NCI-H1417 (cell line): ENCODE data around the gene SLC16A4.
"Not testable (repeated sequence)": the region's sequence is repeated elsewhere in the genome, so short reads cannot be mapped to it uniquely, and the experiment has no call there.

Experiments
- DNase-seq, 3 experiments: peaks; one replicate each; lab custom pipeline; 2025; lab: John Stamatoyannopoulos, UW

Gene SLC16A4

DNA sequence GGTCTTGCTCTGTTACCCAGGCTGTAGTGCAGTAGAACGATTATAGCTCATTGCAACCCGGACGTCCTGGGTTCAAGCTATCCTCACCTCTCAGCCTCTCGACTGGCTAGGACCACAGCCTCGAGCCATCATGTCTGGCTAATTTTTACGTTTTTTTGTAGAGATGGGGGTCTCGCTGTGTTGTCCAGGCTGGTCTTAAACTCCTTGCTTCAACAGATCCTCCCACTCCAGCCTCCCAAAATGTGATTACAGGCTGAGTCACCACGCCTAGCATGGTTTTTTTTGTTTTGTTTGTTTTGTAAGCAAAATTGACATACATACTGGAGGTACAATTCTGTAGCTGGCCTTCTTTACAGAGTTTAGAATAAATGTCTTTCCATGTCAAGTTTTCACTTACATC, 17.7 kb upstream of the SLC16A4 start:
- no peak for DNase-seq

DNA sequence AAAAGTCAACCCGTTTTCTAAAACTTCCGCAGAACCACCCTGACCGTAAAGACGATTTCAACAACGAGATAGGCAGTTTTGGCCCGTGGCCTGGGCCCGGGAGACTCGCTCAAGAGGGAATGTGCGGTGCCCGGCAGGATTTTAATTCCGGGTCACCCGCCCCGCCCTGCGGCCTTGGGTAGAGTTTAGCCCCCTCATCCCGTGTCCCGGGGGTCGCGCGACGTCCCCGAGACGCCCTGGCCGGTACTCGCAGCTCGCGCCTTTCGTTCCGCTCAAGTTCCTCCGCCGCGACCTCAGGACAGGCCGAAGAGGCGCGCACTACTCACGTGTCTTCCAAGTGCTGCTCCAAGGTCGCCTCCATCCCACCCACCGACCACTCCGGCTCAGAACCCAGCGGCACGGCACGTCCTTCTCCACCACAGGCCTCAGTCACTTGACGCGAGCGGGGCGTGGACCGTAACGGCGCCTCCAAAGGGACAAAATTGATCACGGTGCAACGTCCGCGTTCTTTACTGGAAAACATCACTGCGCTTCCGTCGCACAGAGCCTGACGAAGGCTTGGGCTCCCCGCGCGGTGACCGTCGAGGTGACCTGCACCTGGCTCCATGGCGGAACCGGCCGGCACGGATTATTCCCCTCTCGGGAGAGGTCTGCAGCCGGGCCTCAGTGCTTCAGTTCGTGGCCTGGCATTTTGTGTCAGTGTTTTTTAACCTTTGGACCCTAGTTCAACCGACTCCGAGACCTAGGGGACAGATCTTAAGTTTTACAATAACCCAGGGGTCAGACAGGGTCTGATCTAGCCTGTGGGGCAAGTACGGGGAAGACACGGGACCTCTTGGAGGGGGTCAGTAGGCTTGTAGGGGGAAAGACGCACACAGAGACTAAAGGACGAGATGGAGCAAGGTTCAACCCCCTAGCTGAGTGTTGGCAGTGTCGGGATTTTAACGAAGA, 16.7 kb upstream of the SLC16A4 start, which contains the start of gene LAMTOR5:
LAMTOR5 (minus strand) TSS at position 435 of the 951 bp plus-strand sequence; CDS start at position 361, 74 bp downstream.
- DNase-seq = peak; percentile 90 to 96 (median 91)

DNA sequence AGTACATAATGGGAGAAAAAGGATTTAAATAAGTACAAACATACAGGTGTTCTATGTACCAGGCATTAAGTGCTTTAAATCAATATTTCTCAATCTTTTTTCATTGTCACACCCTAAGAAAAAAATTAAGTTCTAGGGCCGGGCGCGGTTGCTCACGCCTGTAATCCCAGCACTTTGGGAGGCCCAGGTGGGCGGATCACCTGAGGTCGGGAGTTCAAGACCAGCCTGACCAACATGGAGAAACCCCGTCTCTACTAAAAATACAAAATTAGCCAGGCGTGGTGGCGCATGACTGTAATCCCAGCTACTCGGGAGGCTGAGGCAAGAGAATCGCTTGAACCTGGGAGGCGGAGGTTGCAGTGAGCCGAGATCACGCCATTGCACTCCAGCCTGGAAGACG, 15.6 kb upstream of the SLC16A4 start:
- DNase-seq = not testable (repeated sequence)

DNA sequence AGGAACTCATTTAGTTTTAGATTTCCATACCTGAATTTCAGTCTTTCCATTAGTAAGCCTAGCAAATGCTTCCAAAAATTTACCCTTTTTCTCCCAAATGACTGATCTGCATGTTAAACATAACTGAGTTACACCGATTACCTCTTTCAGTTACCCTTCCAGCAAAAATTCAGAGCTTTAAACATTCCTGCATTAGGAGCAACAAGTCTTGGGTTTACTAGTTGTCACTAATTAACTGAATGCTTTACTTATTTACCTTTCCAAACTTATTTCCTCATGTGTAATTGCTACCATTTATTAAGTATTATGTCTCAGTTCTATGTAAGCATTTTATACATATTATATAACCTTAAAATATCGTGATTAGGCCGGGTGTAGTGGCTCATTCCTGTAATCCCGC, 13.6 kb upstream of the SLC16A4 start:
- no peak for DNase-seq

DNA sequence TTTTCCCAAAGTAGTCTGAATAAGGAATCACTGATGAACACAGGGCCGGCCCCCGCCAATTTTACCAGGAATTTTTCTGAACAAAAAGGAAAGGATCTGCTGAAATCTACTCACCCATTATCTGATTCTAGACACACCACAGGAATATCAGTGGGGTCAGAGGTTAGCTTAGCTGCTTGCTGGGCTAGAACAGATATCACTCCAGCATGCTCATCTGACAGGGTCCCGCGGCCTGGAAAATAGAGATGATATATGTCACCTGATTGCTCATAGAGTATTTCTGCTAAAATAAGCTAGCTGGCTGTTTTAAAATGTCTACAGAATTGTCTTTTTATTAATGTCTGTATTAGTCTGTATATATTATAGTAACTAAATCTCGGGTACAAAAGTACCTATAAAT, 13.0 kb upstream of the SLC16A4 start:
- DNase-seq = no peak

DNA sequence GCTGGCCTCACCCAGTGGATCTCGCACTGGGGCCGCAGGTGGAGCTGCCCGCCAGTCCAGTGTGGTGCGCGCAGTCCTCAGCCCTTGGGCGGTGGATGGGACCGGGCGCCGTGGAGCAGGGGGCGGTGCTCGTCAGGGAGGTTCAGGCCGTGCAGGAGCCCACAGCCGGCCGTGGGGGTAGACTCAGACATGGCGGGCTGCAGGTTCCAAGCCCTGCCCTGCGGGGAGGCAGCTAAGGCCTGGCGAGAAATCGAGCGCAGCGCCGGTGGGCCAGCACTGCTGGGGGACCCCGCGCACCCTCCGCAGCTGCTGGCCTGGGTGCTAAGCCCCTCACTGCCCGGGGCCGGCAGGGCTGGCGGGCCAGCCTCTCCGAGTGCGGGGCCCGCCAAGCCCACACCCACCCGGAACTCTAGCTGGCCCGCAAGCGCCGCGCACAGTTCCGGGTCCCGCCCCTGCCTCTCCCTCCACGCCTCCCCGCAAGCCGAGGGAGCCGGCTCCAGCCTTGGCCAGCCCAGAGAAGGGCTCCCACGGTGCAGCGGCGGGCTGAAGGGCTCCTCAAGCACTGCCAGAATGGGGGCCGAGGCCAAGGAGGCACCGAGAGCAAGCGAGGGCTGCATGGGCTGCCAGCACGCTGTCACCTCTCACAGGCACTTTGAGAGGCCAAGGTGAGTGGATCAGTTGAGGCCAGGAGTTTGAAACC, 5.6 kb upstream of the SLC16A4 start:
- not testable (repeated sequence) for DNase-seq

DNA sequence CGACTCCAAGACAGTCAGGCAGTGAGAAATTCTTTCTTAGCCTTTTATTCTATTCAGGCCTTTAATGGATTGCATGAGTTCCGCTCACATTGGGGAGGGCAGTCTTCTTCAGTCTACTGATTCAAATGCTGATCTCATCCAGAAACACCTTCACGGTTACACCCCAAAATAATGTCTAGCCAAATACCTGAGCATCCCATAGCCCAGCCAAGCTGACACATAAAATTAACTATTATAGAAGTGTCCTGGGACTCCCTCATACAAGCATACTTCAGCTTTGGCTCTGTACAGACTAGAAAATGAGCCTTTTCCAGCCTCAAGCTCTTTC, 3.6 kb upstream of the SLC16A4 start:
- no peak for DNase-seq

DNA sequence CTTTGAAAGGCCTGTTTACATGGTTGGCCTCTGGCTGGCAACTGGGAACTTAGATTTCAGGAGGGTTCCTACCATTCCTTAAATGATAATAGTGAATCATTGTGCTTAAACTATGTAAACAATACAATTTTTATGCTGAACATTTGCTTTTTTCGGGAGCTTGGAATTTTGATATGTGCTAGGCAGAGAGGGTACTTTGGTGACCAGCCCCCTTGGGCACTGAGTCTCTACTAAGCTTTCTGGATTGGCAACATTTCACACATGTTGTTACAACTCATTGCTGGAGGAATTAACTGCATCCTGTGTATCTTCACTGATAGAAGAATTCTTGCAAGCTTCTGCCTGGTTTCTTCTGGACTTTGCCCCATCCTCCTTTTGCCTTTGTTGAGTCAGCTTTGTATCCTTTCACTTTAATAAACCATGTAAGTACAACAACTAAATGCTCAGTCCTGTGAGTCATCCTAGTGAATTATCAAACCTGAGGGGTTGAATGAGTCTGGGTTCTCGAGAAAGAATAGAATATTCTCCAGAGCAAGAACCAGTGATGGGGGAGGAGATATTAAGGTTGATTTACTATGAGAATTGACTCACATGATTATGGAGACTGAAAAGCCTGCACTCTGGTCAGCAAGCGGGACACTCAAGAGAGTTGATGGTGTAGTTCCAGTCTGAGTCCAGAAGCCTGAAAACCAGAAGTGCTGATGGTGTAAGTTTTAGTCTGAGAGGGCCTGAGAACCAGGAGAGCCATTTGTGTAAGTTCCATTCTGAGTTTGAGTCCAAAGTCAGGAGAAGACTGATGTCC, 3.1 kb upstream of the SLC16A4 start:
- no peak for DNase-seq

DNA sequence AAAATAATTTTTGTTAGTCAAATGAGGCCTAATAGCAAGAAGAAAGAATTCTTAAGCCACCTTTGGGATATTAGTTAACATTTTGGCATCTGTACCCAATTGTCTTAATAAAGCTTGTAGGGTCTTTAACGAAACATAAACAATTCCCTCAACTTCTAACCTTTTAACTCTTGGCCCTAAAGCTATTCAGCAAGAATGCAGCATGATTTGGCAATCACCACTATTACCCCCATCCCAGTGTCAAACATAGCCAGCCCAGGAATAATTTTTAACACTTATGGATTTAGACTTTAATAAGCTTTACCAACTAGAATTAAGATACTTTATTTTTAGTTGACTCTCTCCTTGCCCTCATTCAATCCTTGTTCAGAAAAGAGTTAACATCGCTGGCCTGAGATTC, 2.5 kb upstream of the SLC16A4 start:
- no peak for DNase-seq

DNA sequence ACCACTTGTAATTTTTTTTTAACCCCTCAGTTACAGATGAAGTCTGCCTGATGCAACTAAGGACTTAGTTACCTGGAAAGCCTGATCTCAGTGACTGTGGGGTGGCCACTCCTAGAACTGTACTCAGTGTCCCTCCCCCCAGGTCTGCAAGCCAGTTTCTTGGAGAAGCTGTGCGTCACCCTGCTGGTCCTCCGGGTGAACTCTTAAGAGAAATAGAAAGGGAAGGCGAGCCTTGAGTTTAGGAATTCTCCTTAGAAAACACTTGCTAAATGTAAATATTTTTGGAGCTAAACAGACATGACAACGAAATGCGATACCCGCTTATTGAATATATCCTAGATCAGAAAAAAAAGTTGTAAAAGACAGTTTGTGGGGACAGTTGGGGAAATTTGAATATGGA, 730 bp downstream of the SLC16A4 start:
- DNase-seq = no peak

DNA sequence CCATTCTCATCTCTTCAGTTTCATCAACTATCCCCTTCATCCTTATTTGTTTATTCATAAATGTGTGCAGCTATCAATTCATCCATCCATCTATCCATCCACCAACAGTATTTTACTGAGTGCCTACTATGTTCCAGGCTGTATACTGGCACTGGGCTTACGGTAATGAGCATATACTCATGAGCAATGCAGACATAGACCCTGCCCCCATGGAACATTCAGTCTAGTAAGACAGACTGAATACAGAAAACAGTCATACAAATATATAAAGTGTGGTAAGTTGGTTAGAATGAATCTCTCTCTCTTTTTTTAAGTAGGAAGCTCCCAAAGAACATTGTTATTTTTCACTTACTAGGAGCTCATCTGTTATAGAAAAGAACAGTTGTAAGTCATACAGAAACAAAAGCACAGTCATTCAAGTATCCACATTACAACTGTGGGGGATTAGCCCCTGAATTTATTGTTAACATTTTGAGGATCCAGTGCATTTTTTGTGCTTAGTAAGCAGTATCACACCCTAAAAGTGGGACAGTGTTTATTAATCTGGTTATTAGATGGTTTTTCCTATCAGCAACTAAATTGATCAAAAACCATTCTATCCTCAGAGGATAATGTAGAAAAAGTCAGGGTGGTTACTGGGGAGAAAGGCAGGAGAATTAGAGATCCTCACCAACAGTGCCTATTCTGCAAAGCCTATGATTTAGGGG, 3.6 kb downstream of the SLC16A4 start:
- no peak for DNase-seq

DNA sequence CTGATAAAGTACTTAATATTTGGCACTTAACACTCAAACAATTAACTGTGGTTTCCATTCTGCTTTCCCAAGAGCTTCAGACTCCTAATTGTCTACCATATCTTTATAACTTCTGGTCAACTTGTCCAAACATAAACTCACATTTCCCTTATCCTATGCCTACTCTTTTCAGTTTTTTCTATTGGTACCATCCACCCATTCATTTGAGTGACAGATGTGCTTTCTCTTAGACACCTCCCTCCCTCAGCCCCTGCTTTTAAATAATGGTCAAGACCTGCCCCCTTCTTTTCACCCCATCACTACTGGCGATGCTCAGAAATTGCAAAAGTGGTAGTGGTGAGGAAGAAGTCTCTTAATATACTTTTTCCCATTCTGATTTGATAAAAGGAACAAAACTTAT, 5.5 kb downstream of the SLC16A4 start:
- DNase-seq = no peak

DNA sequence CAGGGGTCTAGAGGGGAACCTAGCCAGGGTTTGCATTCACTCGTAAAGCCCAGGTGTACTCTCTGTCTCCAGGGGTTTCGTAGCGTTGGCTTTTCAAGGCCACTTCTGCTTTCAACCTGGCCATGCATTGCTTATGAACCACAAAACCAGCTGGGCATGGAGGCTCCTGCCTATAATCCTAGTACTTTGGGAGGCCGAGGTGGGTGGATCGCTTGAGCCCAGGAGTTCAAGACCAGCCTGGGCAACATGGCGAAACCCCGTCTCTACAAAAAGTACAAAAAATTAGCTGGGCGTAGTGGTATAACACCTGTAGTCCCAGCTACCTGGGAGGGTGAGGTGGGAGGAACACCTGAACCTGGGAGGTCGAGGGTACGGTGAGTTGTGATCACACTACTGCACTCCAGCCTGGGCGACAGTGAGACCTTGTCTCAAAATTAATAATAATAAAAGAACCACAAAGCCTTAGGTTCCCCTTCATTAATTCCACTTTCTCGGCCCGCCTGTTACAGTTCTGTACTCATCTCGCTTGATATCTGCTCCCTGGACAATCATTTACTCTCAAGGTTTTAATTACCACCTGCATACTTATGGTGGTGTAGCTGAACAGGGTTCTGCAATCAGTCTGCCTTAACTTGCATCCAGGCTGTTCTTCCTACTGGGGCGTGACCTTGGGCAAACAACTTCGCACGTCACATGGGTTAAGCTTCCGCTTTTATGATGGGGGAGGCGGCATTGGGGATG, 6.1 kb downstream of the SLC16A4 start:
- DNase-seq = no peak

DNA sequence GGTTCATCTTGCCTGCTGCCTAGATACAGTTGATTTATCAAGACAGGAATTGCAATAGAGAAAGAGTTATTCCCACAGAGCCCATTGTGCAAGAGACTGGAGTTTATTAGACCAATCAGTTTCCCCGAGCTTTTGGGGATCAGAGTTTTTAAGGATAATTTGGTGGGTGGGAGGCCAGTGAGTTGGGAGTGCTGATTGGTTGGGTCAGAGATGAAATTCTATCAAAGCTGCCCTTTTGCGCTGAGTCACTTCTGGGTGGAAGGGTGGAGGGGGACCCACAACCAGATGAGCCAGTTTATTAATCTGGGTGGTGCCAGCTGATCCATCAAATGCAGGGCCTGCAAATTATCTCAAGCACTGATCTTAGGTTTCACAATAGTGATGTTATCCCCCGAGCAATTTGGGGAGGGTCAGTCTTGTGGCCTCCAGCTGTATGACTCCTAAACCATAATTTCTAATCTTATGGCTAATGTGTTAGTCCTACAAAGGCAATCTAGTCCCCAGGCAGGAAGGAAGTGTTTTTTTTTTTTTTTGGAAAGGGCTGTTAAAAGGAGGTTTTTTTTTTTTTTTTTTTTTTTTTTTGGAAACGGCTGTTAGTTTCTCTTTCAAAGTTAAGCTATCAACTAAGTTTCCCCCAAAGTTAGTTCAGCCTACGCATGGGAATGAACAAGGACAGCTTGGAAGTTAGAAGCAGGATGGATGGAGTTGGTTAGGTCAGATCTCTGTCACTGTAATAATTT, 7.4 kb downstream of the SLC16A4 start:
- DNase-seq = peak in 2 of 3 experiments; percentile 1 to 11

DNA sequence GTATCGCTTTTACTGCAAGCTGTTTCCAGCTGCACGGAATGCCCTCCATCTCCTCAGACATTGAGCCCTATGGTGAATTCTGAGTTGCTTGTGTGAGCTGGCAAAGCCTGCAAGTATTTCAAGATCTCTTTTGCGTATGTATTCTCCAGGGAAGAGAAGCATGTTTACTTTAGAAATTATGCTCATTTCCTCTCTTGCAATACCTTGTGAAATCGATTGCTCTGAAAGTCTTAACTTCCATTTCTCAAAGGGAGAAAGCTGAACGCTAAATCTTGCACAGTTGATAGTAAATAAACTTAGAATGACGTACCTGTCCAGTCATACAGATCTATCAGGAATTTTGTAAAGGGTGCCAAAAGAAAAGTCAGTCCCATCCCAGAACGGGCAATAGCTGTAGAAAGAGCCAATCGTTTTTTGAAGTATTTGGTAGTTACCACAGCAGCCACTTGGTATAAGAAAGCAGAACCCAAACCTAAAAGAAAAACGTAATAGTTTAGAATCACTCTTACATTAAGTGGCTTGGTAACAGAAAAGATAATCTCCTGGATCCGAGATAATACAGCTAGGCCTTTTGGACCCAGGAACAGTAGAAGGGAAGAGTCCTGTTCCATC, 10.0 kb downstream of the SLC16A4 start:
- DNase-seq = no peak

DNA sequence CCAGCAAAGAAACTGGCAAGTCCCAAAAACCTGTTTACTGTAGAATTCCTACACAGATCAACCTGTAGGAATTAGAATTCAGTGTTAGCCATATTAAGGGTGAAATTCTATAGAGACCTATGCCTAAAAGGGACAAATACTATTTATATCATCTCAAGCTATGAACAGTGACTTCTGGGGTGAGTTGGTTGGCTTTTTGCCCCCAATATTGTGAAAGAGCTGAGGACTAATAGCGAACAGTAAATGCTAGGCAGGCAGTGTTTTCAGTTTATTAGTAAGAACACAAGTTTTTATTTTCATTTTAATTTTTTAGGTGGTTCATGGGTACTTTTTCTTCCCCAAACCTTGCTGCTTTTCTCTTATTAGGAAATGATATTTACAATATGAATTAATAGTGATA, 15.3 kb downstream of the SLC16A4 start:
- no peak for DNase-seq

DNA sequence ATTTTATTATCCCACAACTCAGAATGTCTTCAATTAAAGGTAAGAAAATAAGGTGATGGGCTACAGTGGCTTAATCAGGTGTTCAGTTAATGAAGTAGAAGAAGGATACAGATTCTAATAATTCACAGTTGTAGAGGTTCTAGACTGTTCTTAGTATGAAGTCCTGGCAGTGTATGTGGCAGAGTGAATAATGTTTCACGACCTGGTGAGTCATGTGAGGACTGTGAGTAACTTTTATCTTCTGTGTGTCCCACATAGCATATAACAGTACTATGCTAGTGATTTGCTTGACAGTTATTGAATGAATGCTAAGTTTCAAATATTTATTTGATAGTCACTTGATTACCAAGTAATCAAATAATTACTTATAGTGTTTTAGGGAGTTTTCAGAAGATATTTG, 20.0 kb downstream of the SLC16A4 start:
- DNase-seq = no peak

DNA sequence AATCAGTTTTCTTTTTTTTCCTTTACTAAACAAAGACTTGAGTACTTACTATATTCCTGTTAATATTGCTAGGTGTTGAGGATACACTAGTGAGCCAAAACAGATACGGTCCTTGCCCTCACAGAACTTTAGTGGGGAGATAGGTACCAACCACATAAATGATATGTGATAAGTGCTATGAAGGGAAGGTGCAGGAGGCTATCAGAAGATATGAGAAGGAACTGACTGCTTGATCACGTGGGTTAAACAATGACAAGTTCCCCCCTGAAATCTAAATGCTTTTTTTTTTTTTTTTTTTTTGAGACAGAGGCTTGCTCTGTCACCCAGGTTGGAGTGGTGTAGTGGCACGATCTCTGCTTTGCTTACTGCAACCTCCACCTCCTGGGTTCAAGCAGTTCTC, 26.6 kb downstream of the SLC16A4 start:
- no peak for DNase-seq

DNA sequence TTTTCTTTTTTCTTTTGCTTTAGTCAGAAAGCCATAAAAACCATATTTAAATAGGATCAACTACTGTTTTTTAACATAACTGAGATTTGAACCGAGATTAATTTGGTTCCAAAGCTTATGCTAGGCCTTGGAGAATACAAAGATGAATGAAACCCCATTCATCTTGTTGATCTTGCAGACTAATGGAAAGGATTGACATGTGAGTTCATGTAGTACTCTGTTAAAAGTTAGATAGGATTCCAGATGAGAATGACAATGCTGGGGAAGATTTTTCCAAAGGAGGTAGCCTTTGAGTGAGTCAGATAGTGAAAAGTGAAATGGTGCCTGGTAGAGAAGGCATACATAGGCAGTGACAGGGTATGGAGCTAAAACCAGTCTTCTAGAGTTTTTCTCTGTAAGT, 29.0 kb downstream of the SLC16A4 start:
- no peak for DNase-seq

DNA sequence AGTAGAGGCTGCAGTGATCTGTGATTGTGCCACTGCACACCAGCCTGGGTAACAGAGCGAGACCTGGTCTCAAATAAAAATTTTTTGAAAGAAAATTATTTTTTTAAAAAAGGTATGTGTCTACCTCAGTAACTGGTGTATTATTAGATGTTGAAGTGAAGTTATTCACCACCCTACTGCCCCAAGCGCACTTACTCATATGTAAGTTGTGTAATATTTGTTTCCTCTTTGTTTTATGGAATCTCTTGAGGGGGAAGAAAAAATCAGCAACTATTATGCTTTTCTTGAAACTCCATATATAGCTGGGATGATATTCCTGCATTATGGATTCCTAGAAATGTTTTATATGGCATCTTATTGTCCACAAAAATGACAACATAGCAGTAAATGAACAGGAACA, 30.4 kb downstream of the SLC16A4 start:
- DNase-seq = no peak
